IMR-90 (cell line): ENCODE results near the gene TWSG1. TPM values are rescaled to one million over a fixed set of nuclear protein-coding genes. Genes with fewer than 3 reads are reported as not detected.

Experiments used
- ATAC-seq: fragments of 200-7000 bp; cut with Tn5 transposase; 2 replicates; pipeline ENCODE4 v1.9.1; 2020; ENCODE audit warnings: low read depth, mild to moderate bottlenecking, moderate library complexity
- BruUV-seq: library from RNA; stranded (reverse); fragments of 400-500 nt; replicated peaks from 2 replicates; lab custom pipeline; 2021; lab: Mats Ljungman, UMichigan
- CTCF ChIA-PET: fragments of 300-600 bp; formaldehyde crosslinking; extraction: SDS; loops from one replicate; lab custom pipeline; 2021; ENCODE audit warnings: antibody characterized with exemption; lab: Yijun Ruan, JAX
- POLR2A ChIA-PET: fragments of 300-600 bp; sonication (Branson Sonifier 250); formaldehyde crosslinking; loops from one replicate; lab custom pipeline; 2022; ENCODE audit warnings: antibody characterized with exemption; ENCODE audit not compliant: unreplicated experiment; lab: Charles Lee
- DNase-seq: peaks from one replicate; pipeline ENCODE4 v3.0.0; 2013
- H2AFZ ChIP-seq: replicated peaks from 2 replicates; pipeline ENCODE3; 2013; ENCODE audit warnings: low read length, mild to moderate bottlenecking; ENCODE audit not compliant: poor library complexity
- H2AK5ac ChIP-seq: 2 replicates; pipeline ENCODE4 v1.6.1; 2013; ENCODE audit warnings: low read depth, low read length, inconsistent platforms
- H2AK9ac ChIP-seq: replicated peaks from 2 replicates; pipeline ENCODE3; 2013; ENCODE audit warnings: mild to moderate bottlenecking, low read depth, low read length, moderate library complexity; ENCODE audit not compliant: poor library complexity
- H2BK120ac ChIP-seq: 2 replicates; pipeline ENCODE4 v1.6.1; 2013; ENCODE audit warnings: low read depth, low read length, inconsistent platforms
- H2BK15ac ChIP-seq: 3 replicates; pipeline ENCODE4 v1.6.1; 2013; ENCODE audit warnings: low read depth, low read length, inconsistent platforms
- H2BK20ac ChIP-seq: 2 replicates; pipeline ENCODE4 v1.6.1; 2013; ENCODE audit warnings: low read depth, mild to moderate bottlenecking, inconsistent platforms, low read length, moderate library complexity
- H2BK5ac ChIP-seq: 2 replicates; pipeline ENCODE4 v1.6.1; 2013; ENCODE audit warnings: mild to moderate bottlenecking, low read depth, low read length, inconsistent platforms; ENCODE audit not compliant: poor library complexity, severe bottlenecking
- H3K14ac ChIP-seq: replicated peaks from 2 replicates; pipeline ENCODE4 v1.6.1; 2013; ENCODE audit warnings: low read depth, low read length, inconsistent platforms
- H3K18ac ChIP-seq: 2 replicates; pipeline ENCODE4 v1.6.1; 2013; ENCODE audit warnings: low read depth, low read length, control low read depth
- H3K23ac ChIP-seq: 2 replicates; pipeline ENCODE4 v1.6.1; 2013; ENCODE audit warnings: low read depth, low read length, inconsistent platforms
- H3K27ac ChIP-seq: 2 replicates; pipeline ENCODE4 v1.5.1; 2013; ENCODE audit warnings: mild to moderate bottlenecking, control low read depth, low read length; ENCODE audit not compliant: insufficient read depth
- H3K27me3 ChIP-seq: 2 replicates; pipeline ENCODE4 v1.6.1; 2013; ENCODE audit warnings: low read length; ENCODE audit not compliant: control insufficient read depth, insufficient read depth
- H3K36me3 ChIP-seq: 2 replicates; pipeline ENCODE4 v1.6.1; 2013; ENCODE audit warnings: low read length, mixed read lengths; ENCODE audit not compliant: control insufficient read depth, insufficient read depth
- H3K4ac ChIP-seq: 2 replicates; pipeline ENCODE4 v1.6.1; 2013; ENCODE audit warnings: low read depth, low read length, inconsistent platforms
- H3K4me1 ChIP-seq: 2 replicates; pipeline ENCODE4 v1.6.1; 2013; ENCODE audit warnings: low read length, mixed read lengths; ENCODE audit not compliant: control insufficient read depth, insufficient read depth
- H3K4me2 ChIP-seq: 2 replicates; pipeline ENCODE4 v1.6.1; 2013; ENCODE audit warnings: low read depth, mild to moderate bottlenecking, control low read depth, low read length, moderate library complexity
- H3K4me3 ChIP-seq: 2 replicates; pipeline ENCODE4 v1.5.1; 2013; ENCODE audit warnings: low read depth, mild to moderate bottlenecking, control low read depth, low read length, moderate library complexity; ENCODE audit not compliant: insufficient read depth
- H3K56ac ChIP-seq: 2 replicates; pipeline ENCODE4 v1.6.1; 2013; ENCODE audit warnings: low read length, inconsistent platforms; ENCODE audit not compliant: insufficient read depth; ENCODE audit errors: extremely low read depth
- H3K79me1 ChIP-seq, 2 experiments: 2 replicates each; pipeline ENCODE4 v1.6.1; 2013; ENCODE audit warnings: low read length in 2 of 2, inconsistent platforms in 1 of 2, low read depth in 1 of 2
- H3K9ac ChIP-seq: 2 replicates; pipeline ENCODE4 v1.6.1; 2013; ENCODE audit warnings: low read depth, low read length, control low read depth
- H3K9me1 ChIP-seq: 2 replicates; pipeline ENCODE4 v1.6.1; 2013; ENCODE audit warnings: low read length, inconsistent platforms; ENCODE audit not compliant: insufficient read depth
- H3K9me3 ChIP-seq: 2 replicates; pipeline ENCODE4 v1.6.1; 2013; ENCODE audit warnings: low read length; ENCODE audit not compliant: control insufficient read depth, insufficient read depth
- H4K20me1 ChIP-seq: 2 replicates; pipeline ENCODE4 v1.6.1; 2013; ENCODE audit warnings: low read length, inconsistent platforms; ENCODE audit not compliant: insufficient read depth
- H4K5ac ChIP-seq: 2 replicates; pipeline ENCODE4 v1.6.1; 2013; ENCODE audit warnings: mild to moderate bottlenecking, low read depth, low read length, control low read depth
- H4K8ac ChIP-seq, 2 experiments: 2 replicates each; pipeline ENCODE4 v1.6.1; 2013; ENCODE audit warnings: low read depth in 2 of 2, low read length in 2 of 2, control low read depth in 1 of 2, inconsistent platforms in 1 of 2
- H4K91ac ChIP-seq: 2 replicates; pipeline ENCODE4 v1.6.1; 2013; ENCODE audit warnings: low read depth, low read length, inconsistent platforms; ENCODE audit not compliant: insufficient read depth
- BHLHE40 ChIP-seq: fragments of 150-350 bp; IDR thresholded peaks from 2 replicates; pipeline ENCODE4 v1.6.1; 2016; ENCODE audit warnings: mild to moderate bottlenecking, low read depth, low read length
- CEBPB ChIP-seq: IDR thresholded peaks from 2 replicates; pipeline ENCODE4 v1.6.1; 2012; ENCODE audit warnings: low read depth, low read length, improper control_type of control experiment
- CHD1 ChIP-seq: IDR thresholded peaks from 2 replicates; pipeline ENCODE4 v1.6.1; 2012; ENCODE audit warnings: low read depth, low read length, improper control_type of control experiment
- FOS ChIP-seq: fragments of 150-350 bp; IDR thresholded peaks from 2 replicates; pipeline ENCODE4 v1.6.1; 2016; ENCODE audit warnings: low read depth, low read length
- MAZ ChIP-seq: IDR thresholded peaks from 2 replicates; pipeline ENCODE4 v1.6.1; 2012; ENCODE audit warnings: low read depth, mild to moderate bottlenecking, low read length, improper control_type of control experiment, moderate library complexity, borderline replicate concordance
- MXI1 ChIP-seq: IDR thresholded peaks from 2 replicates; pipeline ENCODE4 v1.6.1; 2012; ENCODE audit warnings: low read depth, mild to moderate bottlenecking, low read length, moderate library complexity, borderline replicate concordance
- NFE2L2 ChIP-seq: fragments of 150-350 bp; IDR thresholded peaks from 2 replicates; pipeline ENCODE4 v1.6.1; 2016; ENCODE audit warnings: low read depth, mild to moderate bottlenecking, low read length
- POLR2A ChIP-seq: IDR thresholded peaks from 2 replicates; pipeline ENCODE4 v1.6.1; 2012; ENCODE audit warnings: mild to moderate bottlenecking, low read depth, low read length
- RAD21 ChIP-seq: IDR thresholded peaks from 2 replicates; pipeline ENCODE4 v1.6.1; 2012; ENCODE audit warnings: low read length, improper control_type of control experiment
- RCOR1 ChIP-seq: IDR thresholded peaks from 2 replicates; pipeline ENCODE4 v1.6.1; 2012; ENCODE audit warnings: mild to moderate bottlenecking, low read length, improper control_type of control experiment; ENCODE audit not compliant: insufficient replicate concordance
- RFX5 ChIP-seq: IDR thresholded peaks from 2 replicates; pipeline ENCODE4 v1.8.0; 2012; ENCODE audit warnings: low read depth, mild to moderate bottlenecking, low read length, moderate library complexity
- SMC3 ChIP-seq: fragments of 150-350 bp; IDR thresholded peaks from 2 replicates; pipeline ENCODE4 v1.6.1; 2016; ENCODE audit warnings: low read depth, mild to moderate bottlenecking, antibody characterized with exemption, low read length, moderate library complexity
- WGBS, 2 experiments: methylation state at CpG; one replicate each; pipeline versions ENCODE4 v1.1.5 to v1.1.7; 2013; ENCODE audit warnings: missing lambda C conversion rate in 2 of 2; ENCODE audit not compliant: insufficient read length in 1 of 2; ENCODE audit errors: extremely low coverage in 2 of 2; 5-methylcytosine and 5-hydroxymethylcytosine counted together
- dilution Hi-C: fragments of 300-500 bp; cut with HindIII; formaldehyde crosslinking; loops from one replicate; pipeline ENCODE4 v1.14.3; 2018; ENCODE audit warnings: low sequenced_read_pairs; ENCODE audit not compliant: unreplicated experiment
- in situ Hi-C: fragments of 300-500 bp; cut with MboI; formaldehyde crosslinking; loops from 3 replicates; pipeline ENCODE4 v1.14.3; 2019; ENCODE audit warnings: low sequenced_read_pairs, inconsistent platforms, mixed read lengths
- intact Hi-C: fragments of 100-400 bp; cut with micrococcal nuclease; formaldehyde crosslinking; loops from 2 replicates; pipeline ENCODE4 v1.10.0; 2022
- polyA plus RNA-seq, 3 experiments: library from polyadenylated mRNA; depleted of rRNA; stranded (reverse); fragments of >200 nt; gene quantifications; 2 replicates each; pipeline ENCODE4 v1.2.3, GENCODE V29; 2012; ENCODE audit warnings: low replicate concordance in 1 of 3
- total RNA-seq: library from RNA; depleted of rRNA; stranded (reverse); fragments of >200 nt; gene quantifications from 2 replicates; pipeline ENCODE4 v1.2.3, GENCODE V29; 2012
- TF ChIP-seq, protein P1 (sequence below): fragments of 150-350 bp; IDR thresholded peaks from 2 replicates; pipeline ENCODE4 v1.6.1; 2016; ENCODE audit warnings: low read depth, mild to moderate bottlenecking, low read length, moderate library complexity, borderline replicate concordance
- TF ChIP-seq, protein P2 (sequence below): conservative IDR thresholded peaks from 2 replicates; pipeline ENCODE4 v1.5.1; 2012; ENCODE audit warnings: mild to moderate bottlenecking, low read depth, low read length, improper control_type of control experiment
- TF ChIP-seq, protein P3 (sequence below): fragments of 150-350 bp; IDR thresholded peaks from 2 replicates; pipeline ENCODE4 v1.6.1; 2017; ENCODE audit warnings: mild to moderate bottlenecking, antibody characterized with exemption, low read length, low read depth

Gene TWSG1
- total and polyA plus RNA-seq, 2 of the 4 experiments (the other 2 are of a cell fraction), result 80.4 to 115 TPM

DNA sequence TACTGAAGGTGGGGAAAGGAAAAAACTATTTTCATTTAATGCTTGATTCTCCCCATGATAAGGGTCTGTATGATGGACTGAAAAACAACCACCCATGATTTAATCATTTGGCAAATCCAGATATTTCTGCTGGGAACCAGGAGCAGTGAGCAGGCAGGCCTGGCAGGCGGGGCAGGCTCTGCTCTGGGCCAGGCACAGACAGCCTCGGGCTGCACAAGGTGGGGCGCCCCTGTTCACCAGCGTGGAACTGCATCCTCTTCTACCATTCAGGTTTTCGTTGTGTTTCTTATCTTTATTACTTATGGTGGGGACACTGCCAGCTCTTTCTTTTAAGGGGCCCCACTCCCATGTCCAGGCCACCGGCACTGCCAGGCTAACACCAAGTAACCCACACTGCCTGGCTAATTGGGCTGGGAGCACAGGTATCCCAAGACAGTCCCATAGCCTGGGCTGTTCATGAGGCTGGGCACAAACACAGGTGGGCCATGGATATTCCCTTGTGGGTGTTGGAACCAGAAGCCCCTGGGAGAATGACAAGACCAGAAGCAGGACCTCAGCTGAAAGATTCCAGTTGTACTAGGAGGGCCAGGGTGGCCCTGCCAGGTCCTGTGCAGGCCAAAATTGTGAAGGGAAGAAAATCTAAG is 83.6 kb downstream of the TWSG1 start:
- Histone ChIP-seq H2BK20ac (peak overlapping the region; percentile 49; the same call in 1 of the 2 replicates), H3K4me2 (no peak overlapping the region), H4K8ac (peak overlapping the region in 1 of 2 experiments; percentile 2; a peak in 1 of 4 replicates), H2BK120ac (no peak overlapping the region), H2AFZ (peak overlapping the region; percentile 59), H3K9me3 (no peaks in the 10 kb centered on the region), H3K4me3 (no peak overlapping the region), H3K27ac (no peak overlapping the region), H4K5ac (no peak overlapping the region), H2BK15ac (no peak overlapping the region), H4K20me1 (no peaks in the 10 kb centered on the region), H3K4me1 (peaks cover 11% of the 10 kb centered on the region), H3K18ac (no peak overlapping the region), H4K91ac (no peak overlapping the region), H3K23ac (no peak overlapping the region), H2BK5ac (no peak overlapping the region), H3K4ac (no peak overlapping the region), H3K56ac (no peak overlapping the region), H3K36me3 (no peaks in the 10 kb centered on the region), H3K27me3 (no peaks in the 10 kb centered on the region), H3K14ac (no peak overlapping the region), H3K9ac (no peak overlapping the region), H3K79me1 (no peaks in the 10 kb centered on the region), H2AK5ac (peak overlapping the region; percentile 46; the same call in 1 of the 2 replicates), H3K9me1 (peaks cover 4% of the 10 kb centered on the region; the same call in 1 of the 2 replicates), H2AK9ac (peak overlapping the region; percentile 76)
- intact Hi-C loops, result no loop called here
- no peak for DNase-seq
- ChIA-PET POLR2A (interaction anchor here (0.5 to 0.7 kb wide), 2 partner anchors 52 to 138 kb away, joined by 3 to 6 read pairs; no protein-coding TSS in a partner anchor), CTCF (interaction anchor here (0.6 kb wide), 1 partner anchor 80 kb away, joined by 3 read pairs; no protein-coding TSS in a partner anchor)
- in situ Hi-C loops, result no loop called here
- no CpG with 5 or more reads among the region's 6 CpGs for WGBS, 2 experiments
- dilution Hi-C loops, result no loop called here
- BruUV-seq, result no TSS peak
- ATAC-seq, result no peak
- TF ChIP-seq FOS (no peak), RFX5 (no peak), MAZ (no peak), SMC3 (no peak), RCOR1 (no peak), BHLHE40 (no peak), RAD21 (no peak), NFE2L2 (no peak), CEBPB (no peak), CHD1 (no peak), POLR2A (no peak), MXI1 (no peak)
- TF ChIP-seq, protein P1, sequence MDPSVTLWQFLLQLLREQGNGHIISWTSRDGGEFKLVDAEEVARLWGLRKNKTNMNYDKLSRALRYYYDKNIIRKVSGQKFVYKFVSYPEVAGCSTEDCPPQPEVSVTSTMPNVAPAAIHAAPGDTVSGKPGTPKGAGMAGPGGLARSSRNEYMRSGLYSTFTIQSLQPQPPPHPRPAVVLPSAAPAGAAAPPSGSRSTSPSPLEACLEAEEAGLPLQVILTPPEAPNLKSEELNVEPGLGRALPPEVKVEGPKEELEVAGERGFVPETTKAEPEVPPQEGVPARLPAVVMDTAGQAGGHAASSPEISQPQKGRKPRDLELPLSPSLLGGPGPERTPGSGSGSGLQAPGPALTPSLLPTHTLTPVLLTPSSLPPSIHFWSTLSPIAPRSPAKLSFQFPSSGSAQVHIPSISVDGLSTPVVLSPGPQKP, result no peak
- TF ChIP-seq, protein P2, sequence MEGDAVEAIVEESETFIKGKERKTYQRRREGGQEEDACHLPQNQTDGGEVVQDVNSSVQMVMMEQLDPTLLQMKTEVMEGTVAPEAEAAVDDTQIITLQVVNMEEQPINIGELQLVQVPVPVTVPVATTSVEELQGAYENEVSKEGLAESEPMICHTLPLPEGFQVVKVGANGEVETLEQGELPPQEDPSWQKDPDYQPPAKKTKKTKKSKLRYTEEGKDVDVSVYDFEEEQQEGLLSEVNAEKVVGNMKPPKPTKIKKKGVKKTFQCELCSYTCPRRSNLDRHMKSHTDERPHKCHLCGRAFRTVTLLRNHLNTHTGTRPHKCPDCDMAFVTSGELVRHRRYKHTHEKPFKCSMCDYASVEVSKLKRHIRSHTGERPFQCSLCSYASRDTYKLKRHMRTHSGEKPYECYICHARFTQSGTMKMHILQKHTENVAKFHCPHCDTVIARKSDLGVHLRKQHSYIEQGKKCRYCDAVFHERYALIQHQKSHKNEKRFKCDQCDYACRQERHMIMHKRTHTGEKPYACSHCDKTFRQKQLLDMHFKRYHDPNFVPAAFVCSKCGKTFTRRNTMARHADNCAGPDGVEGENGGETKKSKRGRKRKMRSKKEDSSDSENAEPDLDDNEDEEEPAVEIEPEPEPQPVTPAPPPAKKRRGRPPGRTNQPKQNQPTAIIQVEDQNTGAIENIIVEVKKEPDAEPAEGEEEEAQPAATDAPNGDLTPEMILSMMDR, result no peak
- TF ChIP-seq, protein P3, sequence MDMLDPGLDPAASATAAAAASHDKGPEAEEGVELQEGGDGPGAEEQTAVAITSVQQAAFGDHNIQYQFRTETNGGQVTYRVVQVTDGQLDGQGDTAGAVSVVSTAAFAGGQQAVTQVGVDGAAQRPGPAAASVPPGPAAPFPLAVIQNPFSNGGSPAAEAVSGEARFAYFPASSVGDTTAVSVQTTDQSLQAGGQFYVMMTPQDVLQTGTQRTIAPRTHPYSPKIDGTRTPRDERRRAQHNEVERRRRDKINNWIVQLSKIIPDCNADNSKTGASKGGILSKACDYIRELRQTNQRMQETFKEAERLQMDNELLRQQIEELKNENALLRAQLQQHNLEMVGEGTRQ, result no peak
